SU-DHL-6 (cell line): ENCODE results near the gene CEP192.

Source experiments
- H2AFZ ChIP-seq: fragments of 200-600 bp; sonication (generic); 2 replicates; pipeline ENCODE4 v1.6.1; 2014; ENCODE audit warnings: low read depth, mild to moderate bottlenecking, moderate library complexity, mixed read lengths, antibody characterized with exemption, low read length; ENCODE audit not compliant: severe bottlenecking
- H3F3A ChIP-seq: fragments of 200-600 bp; shearing (Covaris generic); 2 replicates; pipeline ENCODE4 v1.6.0; 2016; ENCODE audit warnings: antibody characterized with exemption, mild to moderate bottlenecking; ENCODE audit not compliant: insufficient read depth
- H3K27ac ChIP-seq: fragments of 200-600 bp; sonication (generic); 2 replicates; pipeline ENCODE4 v1.5.1; 2016; ENCODE audit warnings: low read depth, mild to moderate bottlenecking, low read length, moderate library complexity, mixed read lengths
- H3K27me3 ChIP-seq: fragments of 200-600 bp; sonication (generic), shearing (Covaris generic); 2 replicates; pipeline ENCODE4 v1.6.0; 2014; ENCODE audit warnings: mild to moderate bottlenecking, low read length
- H3K36me3 ChIP-seq: fragments of 200-600 bp; sonication (generic); 2 replicates; pipeline ENCODE4 v1.6.1; 2014; ENCODE audit warnings: mild to moderate bottlenecking, low read length, mixed read lengths
- H3K4me2 ChIP-seq: fragments of 300-600, 200-600 bp; shearing (Covaris generic), sonication (generic); 2 replicates; pipeline ENCODE4 v1.6.0; 2014; ENCODE audit warnings: low read length, low read depth, mild to moderate bottlenecking; ENCODE audit not compliant: poor library complexity, severe bottlenecking
- H3K4me3 ChIP-seq: fragments of 200-600 bp; sonication (generic); 2 replicates; pipeline ENCODE4 v1.5.1; 2014; ENCODE audit warnings: antibody characterized with exemption, low read length, mild to moderate bottlenecking, mixed read lengths; ENCODE audit not compliant: insufficient read depth, poor library complexity, severe bottlenecking
- H3K79me2 ChIP-seq: fragments of 200-600 bp; sonication (generic); 2 replicates; pipeline ENCODE4 v1.6.1; 2014; ENCODE audit warnings: mild to moderate bottlenecking, low read length, moderate library complexity; ENCODE audit not compliant: insufficient read depth
- H3K9ac ChIP-seq: fragments of 200-600 bp; sonication (generic); 2 replicates; pipeline ENCODE4 v1.7.0; 2014; ENCODE audit warnings: mild to moderate bottlenecking, low read length
- H3K9me2 ChIP-seq: fragments of 200-600 bp; sonication (generic); replicated peaks from 2 replicates; pipeline ENCODE4 v1.6.1; 2014; ENCODE audit warnings: low read length; ENCODE audit not compliant: insufficient read depth
- H3K9me3 ChIP-seq: fragments of 200-600 bp; sonication (generic); 2 replicates; pipeline ENCODE4 v1.6.1; 2014; ENCODE audit warnings: low read length, mixed read lengths; ENCODE audit not compliant: insufficient read depth
- H4K20me1 ChIP-seq: fragments of 200-600 bp; sonication (generic); 2 replicates; pipeline ENCODE4 v1.6.1; 2014; ENCODE audit warnings: low read depth, mild to moderate bottlenecking, antibody characterized with exemption, low read length, moderate library complexity, mixed read lengths
- EZH2phosphoT487 ChIP-seq: fragments of 200-600 bp; sonication (generic), shearing (Covaris generic); conservative IDR thresholded peaks from 2 replicates; pipeline ENCODE4 v1.6.1; 2018; ENCODE audit warnings: mild to moderate bottlenecking, antibody characterized with exemption, low read length, moderate library complexity, mixed read lengths
- TF ChIP-seq, protein P1 (sequence below): fragments of 200-600 bp; sonication (generic); IDR thresholded peaks from one replicate; pipeline ENCODE4 v1.5.1; 2017; ENCODE audit warnings: antibody characterized with exemption, mild to moderate bottlenecking, low read length, moderate library complexity; ENCODE audit not compliant: insufficient read depth, poor library complexity, severe bottlenecking

CEP192 gene

DNA sequence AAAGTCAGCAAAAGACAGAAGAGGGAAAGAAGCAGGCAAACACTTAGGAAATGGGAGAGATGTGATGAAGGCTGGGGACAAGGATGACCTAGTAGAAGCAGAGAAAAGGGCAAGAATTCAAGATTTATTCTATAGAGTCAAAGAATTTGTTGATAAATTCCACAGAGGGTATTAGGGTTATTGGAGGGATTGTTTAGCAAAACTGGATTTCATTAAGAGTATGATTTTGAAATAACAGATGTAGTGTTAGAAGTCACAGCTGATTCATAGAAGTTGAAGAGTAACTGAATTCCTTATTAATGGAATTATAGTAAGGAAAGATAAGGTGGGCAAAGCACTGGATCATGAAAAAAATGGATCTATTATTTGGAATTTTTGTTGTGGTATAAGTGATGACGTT lies 48.6 kb downstream of the CEP192 start:
- H3K36me3 ChIP-seq, result peaks cover 33% of the 10 kb centered on the region
- no peak overlapping the region for H3K27ac ChIP-seq
- no peaks in the 10 kb centered on the region for H3K9me2 ChIP-seq

DNA sequence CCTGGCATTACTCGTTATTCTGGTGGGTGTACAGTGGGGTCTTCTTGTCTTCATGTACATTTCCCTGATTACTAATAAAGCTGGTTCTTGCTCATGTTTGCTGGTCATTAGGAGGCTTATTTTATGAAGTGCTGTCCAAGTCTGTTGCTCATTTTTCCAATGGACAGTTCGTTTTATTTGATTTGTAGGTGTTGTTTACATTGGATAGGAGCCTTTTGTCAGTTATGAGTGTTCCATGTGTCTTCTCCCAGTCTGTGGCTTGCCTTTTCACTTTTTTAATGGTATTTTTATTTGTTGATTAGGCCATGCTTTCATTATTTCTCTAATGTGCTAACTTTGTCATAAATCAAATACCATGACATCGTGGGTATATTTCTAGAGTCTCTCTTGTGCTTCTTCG lies 51.9 kb downstream of the CEP192 start:
- Histone ChIP-seq H3K9me3 (no peaks in the 10 kb centered on the region), H2AFZ (no peak overlapping the region), H4K20me1 (no peaks in the 10 kb centered on the region; the same call in 1 of the 2 replicates), H3K36me3 (peaks cover 48% of the 10 kb centered on the region), H3K9ac (no peak overlapping the region), H3K4me3 (no peak overlapping the region), H3K27ac (no peak overlapping the region), H3F3A (0 out of 2 replicates have a peak, but pooled peaks cover 3% of the 10 kb centered on the region), H3K27me3 (no peaks in the 10 kb centered on the region), H3K79me2 (peaks cover 15% of the 10 kb centered on the region; the same call in 1 of the 2 replicates), H3K9me2 (no peaks in the 10 kb centered on the region), H3K4me2 (no peak overlapping the region)
- TF ChIP-seq EZH2phosphoT487, result no peak
- TF ChIP-seq, protein P1, sequence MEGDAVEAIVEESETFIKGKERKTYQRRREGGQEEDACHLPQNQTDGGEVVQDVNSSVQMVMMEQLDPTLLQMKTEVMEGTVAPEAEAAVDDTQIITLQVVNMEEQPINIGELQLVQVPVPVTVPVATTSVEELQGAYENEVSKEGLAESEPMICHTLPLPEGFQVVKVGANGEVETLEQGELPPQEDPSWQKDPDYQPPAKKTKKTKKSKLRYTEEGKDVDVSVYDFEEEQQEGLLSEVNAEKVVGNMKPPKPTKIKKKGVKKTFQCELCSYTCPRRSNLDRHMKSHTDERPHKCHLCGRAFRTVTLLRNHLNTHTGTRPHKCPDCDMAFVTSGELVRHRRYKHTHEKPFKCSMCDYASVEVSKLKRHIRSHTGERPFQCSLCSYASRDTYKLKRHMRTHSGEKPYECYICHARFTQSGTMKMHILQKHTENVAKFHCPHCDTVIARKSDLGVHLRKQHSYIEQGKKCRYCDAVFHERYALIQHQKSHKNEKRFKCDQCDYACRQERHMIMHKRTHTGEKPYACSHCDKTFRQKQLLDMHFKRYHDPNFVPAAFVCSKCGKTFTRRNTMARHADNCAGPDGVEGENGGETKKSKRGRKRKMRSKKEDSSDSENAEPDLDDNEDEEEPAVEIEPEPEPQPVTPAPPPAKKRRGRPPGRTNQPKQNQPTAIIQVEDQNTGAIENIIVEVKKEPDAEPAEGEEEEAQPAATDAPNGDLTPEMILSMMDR, result no peak

More for the DNA sequence above, 48.6 kb downstream of the CEP192 start:
- no peaks in the 10 kb centered on the region for H3K27me3 ChIP-seq
- H3K4me3 ChIP-seq, result no peak overlapping the region
- H2AFZ ChIP-seq, result no peak overlapping the region
- H3K4me2 ChIP-seq, result no peak overlapping the region
- H3K9me3 ChIP-seq, result no peaks in the 10 kb centered on the region
- no peak overlapping the region for H3K9ac ChIP-seq
- TF ChIP-seq, protein P1, result no peak
- TF ChIP-seq EZH2phosphoT487, result no peak
- H3F3A ChIP-seq, result 0 out of 2 replicates have a peak, but pooled peaks cover 3% of the 10 kb centered on the region
- H4K20me1 ChIP-seq, result no peaks in the 10 kb centered on the region; the same call in 1 of the 2 replicates
- peaks cover 9% of the 10 kb centered on the region; the same call in 1 of the 2 replicates for H3K79me2 ChIP-seq

DNA sequence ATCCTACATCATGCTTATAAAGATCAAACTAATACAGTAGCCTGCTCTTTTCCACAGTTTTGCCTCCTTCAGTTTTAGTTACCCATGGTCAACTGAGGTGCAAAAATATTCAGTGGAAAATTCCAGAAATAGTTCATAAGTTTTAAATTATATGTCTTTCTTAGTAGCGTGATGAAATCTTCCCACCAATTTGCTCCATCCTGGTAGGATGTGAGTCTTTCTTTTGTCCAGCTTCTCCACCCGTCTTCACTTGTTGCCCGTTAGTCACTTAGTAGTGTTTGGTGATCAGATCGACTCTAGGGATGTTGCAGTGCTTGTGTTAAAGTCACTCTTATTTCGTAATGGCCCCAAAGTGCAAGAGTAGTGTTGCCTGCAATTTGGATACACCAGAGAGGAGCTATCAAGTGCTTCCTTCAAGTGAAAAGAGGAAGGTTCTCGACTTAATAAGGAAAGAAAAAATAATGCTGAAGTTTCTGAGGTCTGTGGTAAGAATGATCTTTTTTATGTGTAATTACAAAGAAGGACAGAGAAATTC lies 57.0 kb downstream of the CEP192 start:
- H3K36me3 ChIP-seq, result peaks cover 68% of the 10 kb centered on the region
- H3F3A ChIP-seq, result 0 out of 2 replicates have a peak, but pooled peaks cover 3% of the 10 kb centered on the region
- TF ChIP-seq, protein P1, result no peak
- no peak for TF ChIP-seq EZH2phosphoT487
- H4K20me1 ChIP-seq, result no peaks in the 10 kb centered on the region
- H3K27ac ChIP-seq, result no peak overlapping the region
- H3K27me3 ChIP-seq, result no peaks in the 10 kb centered on the region
- no peaks in the 10 kb centered on the region for H3K9me2 ChIP-seq
- no peak overlapping the region for H2AFZ ChIP-seq
- peaks cover 22% of the 10 kb centered on the region; the same call in 1 of the 2 replicates for H3K79me2 ChIP-seq
- no peak overlapping the region for H3K4me3 ChIP-seq
- H3K9me3 ChIP-seq, result no peaks in the 10 kb centered on the region
- no peak overlapping the region for H3K9ac ChIP-seq
- H3K4me2 ChIP-seq, result no peak overlapping the region
